Epithelial cell of proximal tubule (primary cell): ENCODE measurements around the gene SUPT20HL1. TPM values are rescaled to one million over a fixed set of nuclear protein-coding genes. Genes with fewer than 3 reads are reported as not detected.
"Not testable (repeated sequence)": the region's sequence is repeated elsewhere in the genome, so short reads cannot be mapped to it uniquely, and the experiment has no call there.

Experiments
- DNase-seq: peaks from one replicate; pipeline ENCODE4 v3.0.0-alpha.2; 2011; ENCODE audit warnings: low read depth
- H3K4me3 ChIP-seq: 2 replicates; pipeline ENCODE4 v1.5.1; 2011; ENCODE audit warnings: low read depth, mild to moderate bottlenecking, low read length
- CTCF ChIP-seq: conservative IDR thresholded peaks from 2 replicates; pipeline ENCODE4 v1.5.1; 2012; ENCODE audit warnings: low read depth, mild to moderate bottlenecking, low read length
- total RNA-seq: library from RNA; depleted of rRNA; stranded (reverse); fragments of >200 nt; gene quantifications from 2 replicates; pipeline ENCODE4 v1.2.3, GENCODE V29; 2015

The SUPT20HL1 gene
- total RNA-seq, 1 donor from 2014 or later = not detected

GRCh38 chrX:24341795-24342194 is 18.6 kb upstream of the SUPT20HL1 start:
- no peak for DNase-seq
- TF ChIP-seq CTCF = no peak
- no peak overlapping the region for H3K4me3 ChIP-seq

- no peak overlapping the region for H3K4me3 ChIP-seq
- DNase-seq = no peak
- TF ChIP-seq CTCF = no peak
Observed at GRCh38 chrX:24343719-24344118, 16.7 kb upstream of the SUPT20HL1 start.

GRCh38 chrX:24347881-24348280 is 12.6 kb upstream of the SUPT20HL1 start:
- no peak for TF ChIP-seq CTCF
- H3K4me3 ChIP-seq = no peak overlapping the region
- no peak for DNase-seq

- no peak for TF ChIP-seq CTCF
- no peak overlapping the region for H3K4me3 ChIP-seq
- no peak for DNase-seq
Observed at GRCh38 chrX:24350217-24350616, 10.2 kb upstream of the SUPT20HL1 start.

- TF ChIP-seq CTCF = no peak
Observed at GRCh38 chrX:24355095-24355494, 5.3 kb upstream of the SUPT20HL1 start.

GRCh38 chrX:24357106-24357505 is 3.3 kb upstream of the SUPT20HL1 start:
- no peak for TF ChIP-seq CTCF
- no peak overlapping the region for H3K4me3 ChIP-seq
- DNase-seq = no peak

More at GRCh38 chrX:24355095-24355494, 5.3 kb upstream of the SUPT20HL1 start:
- H3K4me3 ChIP-seq = no peak overlapping the region
- DNase-seq = no peak

- not testable (repeated sequence) for DNase-seq, H3K4me3 ChIP-seq
Observed at GRCh38 chrX:24362089-24362745, 1.8 kb downstream of the SUPT20HL1 start.

GRCh38 chrX:24363432-24364181 is 3.2 kb downstream of the SUPT20HL1 start:
- not testable (repeated sequence) for H3K4me3 ChIP-seq, DNase-seq
